Small intestine (tissue), 7 donors: ENCODE results near the gene BLVRB. TPM values are rescaled to one million over a fixed set of nuclear protein-coding genes. Genes with fewer than 3 reads are reported as not detected.

Experiments used
- DNase-seq, 2 donors: peaks; one replicate each; pipeline versions ENCODE4 v3.0.0 to v3.0.0-alpha.2; 2013
- FAIRE-seq: peaks from 2 replicates; lab custom pipeline; 2012; peaks lifted over from hg19 to GRCh38; lab: Jason Lieb, UNC
- H3K27ac ChIP-seq, 3 donors: one replicate each; pipeline ENCODE4 v1.5.1; 2013; ENCODE audit warnings: low read length in 2 of 3, mild to moderate bottlenecking in 2 of 3, control low read depth in 1 of 3, inconsistent platforms in 1 of 3, low read depth in 1 of 3, moderate library complexity in 1 of 3
- H3K27me3 ChIP-seq, 3 donors: one replicate each; pipeline ENCODE4 v1.6.1; 2013; ENCODE audit warnings: low read length in 3 of 3, inconsistent platforms in 1 of 3; ENCODE audit not compliant: control insufficient read depth in 3 of 3, insufficient read depth in 3 of 3
- H3K36me3 ChIP-seq, 3 donors: one replicate each; pipeline ENCODE4 v1.6.1; 2013; ENCODE audit warnings: low read length in 3 of 3, inconsistent platforms in 1 of 3, low read depth in 1 of 3, mild to moderate bottlenecking in 1 of 3, moderate library complexity in 1 of 3; ENCODE audit not compliant: control insufficient read depth in 3 of 3, insufficient read depth in 2 of 3
- H3K4me1 ChIP-seq, 3 donors: one replicate each; pipeline ENCODE4 v1.6.1; 2013; ENCODE audit warnings: low read length in 2 of 3, inconsistent platforms in 1 of 3, low read depth in 1 of 3, mild to moderate bottlenecking in 1 of 3, moderate library complexity in 1 of 3; ENCODE audit not compliant: control insufficient read depth in 3 of 3, insufficient read depth in 2 of 3
- H3K4me3 ChIP-seq, 3 donors: one replicate each; pipeline ENCODE4 v1.5.1; 2013; ENCODE audit warnings: low read length in 3 of 3, control low read depth in 1 of 3, inconsistent platforms in 1 of 3, low read depth in 1 of 3, mild to moderate bottlenecking in 1 of 3, moderate library complexity in 1 of 3
- H3K9me3 ChIP-seq, 2 donors: one replicate each; pipeline ENCODE4 v1.6.1; 2013; ENCODE audit warnings: low read depth in 1 of 2, low read length in 1 of 2; ENCODE audit not compliant: control insufficient read depth in 2 of 2, insufficient read depth in 1 of 2
- WGBS, 3 donors: extraction: QIAGEN DNeasy Blood & Tissue Kit; methylation state at CpG; one replicate each; pipeline ENCODE4 v1.1.7; 2013; 5-methylcytosine and 5-hydroxymethylcytosine counted together
- polyA plus RNA-seq, 4 donors: library from polyadenylated mRNA; stranded (reverse) in 3 of 4; unstranded in 1 of 4; fragments of 200-250 nt in 3 of 4; fragments of 120-200 nt in 1 of 4; gene quantifications; one replicate each; pipeline versions ENCODE4 v1.2.1 to v1.2.3, GENCODE V29; 2013
- donor health status: healthy with polysubstance abuse.
- donor health status: control.
- donor health status: control.
- donor health status: Bipolar disorder and iron deficiency.
- donor health status: healthy.

Gene BLVRB
- polyA plus RNA-seq, 4 donors = 101 to 206 (median 201) TPM

- 76 to 83% (median 77%) methylated on average over 7 of the region's 7 CpGs for WGBS, 3 donors
- Histone ChIP-seq H3K27me3 (peaks cover 6 to 57% (median 15%) of the 10 kb centered on the region in 3 donors), H3K4me3 (no peak overlapping the region), H3K4me1 (no peaks in the 10 kb centered on the region), H3K9me3 (no peaks in the 10 kb centered on the region), H3K27ac (no peak overlapping the region), H3K36me3 (no peaks in the 10 kb centered on the region)
- FAIRE-seq (no peak), DNase-seq (no peak)
These were observed 45.1 kb upstream of the BLVRB start for GRCh38 chr19:40510526-40511115.

- H3K9me3 ChIP-seq = no peaks in the 10 kb centered on the region
- no peaks in the 10 kb centered on the region for H3K4me1 ChIP-seq
- 78 to 80% (median 78%) methylated on average over 8 of the region's 8 CpGs for WGBS, 3 donors
- no peak for FAIRE-seq
- H3K4me3 ChIP-seq = no peak overlapping the region
- peaks cover 6 to 41% (median 13%) of the 10 kb centered on the region in 3 donors for H3K27me3 ChIP-seq
- no peaks in the 10 kb centered on the region for H3K36me3 ChIP-seq
- H3K27ac ChIP-seq = no peak overlapping the region
- no peak for DNase-seq
These were observed 43.3 kb upstream of the BLVRB start for GRCh38 chr19:40508739-40509260.

GRCh38 chr19:40507892-40508291 is 42.3 kb upstream of the BLVRB start:
- DNase-seq (no peak), FAIRE-seq (no peak)

GRCh38 chr19:40506099-40506498 is 40.6 kb upstream of the BLVRB start:
- Histone ChIP-seq H3K27ac (no peak overlapping the region), H3K4me3 (no peak overlapping the region), H3K9me3 (no peaks in the 10 kb centered on the region), H3K27me3 (peaks cover 0 to 21% (median 4%) of the 10 kb centered on the region in 3 donors), H3K36me3 (no peaks in the 10 kb centered on the region), H3K4me1 (no peaks in the 10 kb centered on the region)
- 43 to 67% (median 49%) methylated on average over 9 of the region's 9 CpGs for WGBS, 3 donors
- FAIRE-seq (no peak), DNase-seq (no peak)

More at GRCh38 chr19:40507892-40508291, 42.3 kb upstream of the BLVRB start:
- Histone ChIP-seq H3K4me3 (no peak overlapping the region), H3K27me3 (peaks cover 3 to 34% (median 4%) of the 10 kb centered on the region in 3 donors), H3K36me3 (no peaks in the 10 kb centered on the region), H3K9me3 (no peaks in the 10 kb centered on the region), H3K4me1 (no peaks in the 10 kb centered on the region), H3K27ac (no peak overlapping the region)
- WGBS, 3 donors = 46 to 57% (median 54%) methylated on average over 2 of the region's 2 CpGs

- Histone ChIP-seq H3K4me1 (no peaks in the 10 kb centered on the region), H3K4me3 (no peak overlapping the region), H3K27ac (no peak overlapping the region), H3K9me3 (no peaks in the 10 kb centered on the region), H3K36me3 (no peaks in the 10 kb centered on the region), H3K27me3 (peaks cover 0 to 11% (median 0%) of the 10 kb centered on the region in 3 donors)
- FAIRE-seq = no peak
- 8 to 18% (median 13%) methylated on average over 1 of the region's 1 CpG for WGBS, 3 donors
- DNase-seq = peak; percentile 10 to 23
These were observed 37.8 kb upstream of the BLVRB start for GRCh38 chr19:40503320-40503695.

- WGBS, 3 donors = 14 to 43% (median 28%) methylated on average over 6 of the region's 6 CpGs
- H3K27me3 ChIP-seq = peaks cover 0 to 11% (median 0%) of the 10 kb centered on the region in 3 donors
- no peaks in the 10 kb centered on the region for H3K9me3 ChIP-seq
- no peak overlapping the region for H3K27ac ChIP-seq
- no peaks in the 10 kb centered on the region for H3K36me3 ChIP-seq
- no peaks in the 10 kb centered on the region for H3K4me1 ChIP-seq
- DNase-seq (peak; percentile 47 to 65), FAIRE-seq (no peak)
- H3K4me3 ChIP-seq = no peak overlapping the region
These were observed 37.2 kb upstream of the BLVRB start for GRCh38 chr19:40502647-40503319.

GRCh38 chr19:40502081-40502480 is 36.5 kb upstream of the BLVRB start:
- Histone ChIP-seq H3K27me3 (peaks cover 0 to 11% (median 0%) of the 10 kb centered on the region in 3 donors), H3K27ac (no peak overlapping the region), H3K4me3 (no peak overlapping the region), H3K9me3 (no peaks in the 10 kb centered on the region), H3K4me1 (no peaks in the 10 kb centered on the region), H3K36me3 (no peaks in the 10 kb centered on the region)
- 64 to 80% (median 76%) methylated on average over 13 of the region's 13 CpGs for WGBS, 3 donors
- DNase-seq (no peak), FAIRE-seq (no peak)

GRCh38 chr19:40501599-40501998 is 36.1 kb upstream of the BLVRB start:
- Histone ChIP-seq H3K4me3 (no peak overlapping the region), H3K4me1 (no peaks in the 10 kb centered on the region), H3K9me3 (no peaks in the 10 kb centered on the region), H3K36me3 (no peaks in the 10 kb centered on the region), H3K27me3 (peaks cover 0 to 9% (median 0%) of the 10 kb centered on the region in 3 donors), H3K27ac (no peak overlapping the region)
- 82 to 88% (median 85%) methylated on average over 4 of the region's 4 CpGs for WGBS, 3 donors
- no peak for DNase-seq
- FAIRE-seq = no peak
